ENCODE data around the gene DRGX.

Gene DRGX

GRCh38 chr10:49395741-49396665, at the start of gene DRGX:
DRGX (minus strand) TSS chr10:49396089; CDS start chr10:49395440, 649 bp downstream.
- DNase-seq (ENCODE audit: low read depth in 2 of 2) = no peak

DNA sequence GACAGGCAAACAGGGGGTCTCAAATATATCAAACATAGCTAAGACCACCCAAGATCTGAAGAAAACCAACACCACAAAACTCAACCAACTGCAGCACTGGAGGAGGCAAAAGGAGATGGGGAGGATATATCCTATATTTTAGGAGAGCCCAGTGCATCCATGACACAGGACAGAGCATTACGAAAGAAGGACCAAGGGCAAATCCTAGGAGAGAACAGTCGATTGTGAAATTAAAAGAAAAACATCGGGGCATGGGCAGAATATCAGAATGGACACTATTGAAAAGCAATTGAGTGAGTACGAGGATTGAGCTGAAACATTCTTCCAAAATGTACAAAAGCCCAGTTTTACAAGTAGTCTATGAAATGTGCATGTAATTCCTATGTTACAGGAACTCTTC, 48.5 kb upstream of the DRGX start:
- DNase-seq (ENCODE audit: low read depth in 2 of 2) = no peak

DNA sequence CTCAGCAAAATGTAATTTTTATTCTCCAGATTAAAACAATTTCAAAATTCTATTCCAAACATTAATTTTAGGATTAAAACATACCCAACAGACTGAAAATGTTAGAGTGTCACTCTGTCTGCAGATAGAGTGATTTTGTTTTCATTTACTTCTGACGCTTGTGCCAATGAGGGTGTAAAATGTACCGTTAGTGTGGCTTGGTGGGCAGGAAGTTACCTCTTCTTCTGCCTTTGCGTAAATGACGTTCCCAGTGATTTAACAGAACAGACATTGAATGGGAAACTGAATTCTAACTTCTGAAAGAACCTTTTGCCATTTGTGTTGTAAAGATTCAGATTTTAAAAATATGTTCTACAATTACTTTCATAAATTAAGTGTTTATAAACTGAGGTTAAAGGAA, 47.0 kb upstream of the DRGX start:
- DNase-seq (ENCODE audit: low read depth in 2 of 2) = no peak

DNA sequence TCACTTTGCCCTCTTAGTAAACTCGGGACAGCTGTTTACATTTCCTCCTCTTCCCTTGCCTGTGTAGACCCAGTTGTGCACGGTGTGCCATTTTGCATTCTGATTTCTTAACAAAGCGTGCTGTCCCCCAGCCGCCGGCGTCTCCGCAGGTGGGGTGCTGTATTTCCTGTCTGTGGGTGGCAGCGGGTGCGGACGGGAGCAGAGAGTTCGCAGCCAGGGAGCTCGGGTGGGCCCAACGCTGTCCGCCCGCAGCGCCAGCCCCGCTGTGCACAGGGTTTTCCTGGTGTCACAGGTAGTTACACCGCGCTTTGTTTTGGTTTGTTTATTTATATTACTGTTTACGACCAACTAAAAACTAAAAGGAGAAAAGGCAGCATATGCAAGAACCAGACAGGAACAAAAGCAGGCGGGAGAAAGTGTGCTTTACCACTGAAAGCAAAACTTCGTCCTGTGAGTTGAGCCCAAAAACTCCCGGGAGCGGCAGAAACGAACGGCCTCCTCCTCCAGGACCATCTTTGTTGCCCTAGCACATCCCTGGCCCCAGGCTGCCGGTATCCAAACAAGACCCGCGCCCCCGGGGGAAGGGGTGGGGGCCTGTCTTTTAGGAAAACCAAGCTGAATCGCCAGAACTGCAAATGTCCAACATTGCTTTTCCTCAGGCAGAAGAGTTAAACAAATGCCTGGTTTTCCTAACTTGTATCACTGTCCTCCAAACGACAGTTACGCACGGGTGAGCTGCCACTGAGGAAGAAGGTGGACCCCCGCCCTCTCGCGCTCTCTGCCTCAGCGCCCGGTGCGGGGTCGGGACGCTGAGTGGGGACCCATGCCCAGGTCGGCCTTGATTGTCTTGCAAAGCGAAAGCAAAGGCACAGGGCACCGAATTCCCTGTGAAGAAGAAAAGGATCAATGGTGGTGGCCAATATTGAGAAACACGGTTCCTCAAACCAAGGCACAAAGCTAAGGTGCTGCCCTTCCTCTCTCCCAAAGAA, 45.9 kb upstream of the DRGX start:
- DNase-seq (ENCODE audit: low read depth in 2 of 2) = no peak

- DNase-seq (ENCODE audit: low read depth in 2 of 2) = no peak
Observed at GRCh38 chr10:49435225-49435624, 39.3 kb upstream of the DRGX start.

DNA sequence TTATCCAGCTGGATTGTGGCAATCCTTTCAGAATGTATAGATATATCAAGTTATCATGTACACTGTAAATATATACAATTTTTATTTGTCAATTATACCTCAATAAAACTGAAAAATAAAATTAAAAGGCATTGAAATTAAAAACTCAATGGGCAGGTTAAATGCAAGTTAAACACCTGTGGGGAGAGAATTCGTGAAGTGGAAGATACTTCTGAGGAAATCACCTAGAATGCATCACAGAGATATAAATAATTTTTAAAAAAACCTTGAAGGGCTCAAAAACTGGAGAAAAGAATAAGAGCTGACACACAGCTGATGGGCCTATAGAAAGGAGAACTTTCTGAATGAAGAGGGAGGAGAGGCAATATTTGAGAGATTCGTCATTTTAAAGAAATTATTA, 37.2 kb upstream of the DRGX start:
- DNase-seq (ENCODE audit: low read depth in 2 of 2) = no peak

GRCh38 chr10:49431426-49431825, 35.5 kb upstream of the DRGX start:
- DNase-seq (ENCODE audit: low read depth in 2 of 2) = no peak

- no peak for DNase-seq (ENCODE audit: low read depth in 2 of 2)
Observed at GRCh38 chr10:49429458-49429857, 33.6 kb upstream of the DRGX start.

- no peak for DNase-seq (ENCODE audit: low read depth in 2 of 2)
Observed at GRCh38 chr10:49426490-49427360, 30.8 kb upstream of the DRGX start.

GRCh38 chr10:49419005-49419404, 23.1 kb upstream of the DRGX start:
- DNase-seq (ENCODE audit: low read depth in 2 of 2) = no peak

DNA sequence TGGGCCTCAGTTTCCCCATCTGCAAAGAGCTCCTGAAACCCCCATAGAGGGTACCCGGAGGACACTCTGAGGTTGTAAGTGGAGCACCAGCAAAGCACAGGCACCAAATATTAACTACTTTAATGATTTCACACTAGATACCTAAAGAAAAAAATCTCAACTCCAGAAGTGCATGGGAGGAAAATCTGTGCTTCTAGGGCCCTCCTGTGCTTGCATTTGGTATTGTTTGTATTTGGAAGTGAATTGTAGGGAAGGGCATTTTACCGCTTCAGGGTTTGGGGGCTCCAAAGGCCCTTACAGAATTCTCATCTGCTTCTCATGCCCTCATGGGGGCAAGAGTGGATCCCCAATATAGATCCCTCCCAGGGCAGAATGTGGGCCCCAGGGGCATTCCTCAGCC, 22.4 kb upstream of the DRGX start:
- no peak for DNase-seq (ENCODE audit: low read depth in 2 of 2)

DNA sequence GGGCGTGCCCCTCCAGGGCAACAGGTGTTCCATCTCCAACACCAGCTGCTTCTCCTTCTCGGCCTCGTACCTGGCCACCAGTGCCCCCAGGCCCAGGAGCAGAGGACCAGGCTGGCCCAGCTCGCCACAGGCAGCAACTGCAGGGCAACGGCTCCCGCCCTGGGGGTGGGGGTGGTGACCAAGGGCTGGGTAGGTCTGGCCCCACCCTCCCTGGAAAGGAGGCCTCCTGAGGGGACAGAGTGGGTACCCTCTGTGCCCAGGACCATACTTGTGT, 22.1 kb upstream of the DRGX start:
- DNase-seq (ENCODE audit: low read depth in 2 of 2) = no peak

- DNase-seq (ENCODE audit: low read depth in 2 of 2) = no peak
Observed at GRCh38 chr10:49417311-49418052, 21.6 kb upstream of the DRGX start.

- DNase-seq (ENCODE audit: low read depth in 2 of 2) = no peak
Observed at GRCh38 chr10:49415846-49416245, 20.0 kb upstream of the DRGX start.

- no peak for DNase-seq (ENCODE audit: low read depth in 2 of 2)
Observed at GRCh38 chr10:49415109-49415508, 19.2 kb upstream of the DRGX start.

DNA sequence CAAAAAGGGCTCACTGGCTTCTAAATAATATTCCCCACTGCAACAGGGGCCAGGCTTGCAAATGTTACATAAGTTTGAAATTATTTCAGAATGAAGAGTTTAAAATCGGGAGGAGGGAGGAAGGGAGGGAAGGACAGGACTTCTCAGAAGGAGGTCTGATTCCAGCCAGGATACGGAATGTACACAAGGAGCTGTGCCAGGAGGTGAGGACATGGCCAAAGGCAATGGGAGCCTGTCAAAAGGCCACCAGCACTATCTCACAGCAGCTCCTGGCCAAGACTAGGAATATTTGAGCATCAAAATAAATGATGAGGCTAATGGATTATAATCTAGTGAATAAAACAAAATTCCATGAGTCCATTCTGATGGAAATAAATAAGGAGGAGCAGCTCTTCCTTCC, 18.6 kb upstream of the DRGX start:
- DNase-seq (ENCODE audit: low read depth in 2 of 2) = no peak

- no peak for DNase-seq (ENCODE audit: low read depth in 2 of 2)
Observed at GRCh38 chr10:49412571-49412970, 16.7 kb upstream of the DRGX start.

- DNase-seq (ENCODE audit: low read depth in 2 of 2) = no peak
Observed at GRCh38 chr10:49410365-49411074, 14.6 kb upstream of the DRGX start.

- DNase-seq (ENCODE audit: low read depth in 2 of 2) = no peak
Observed at GRCh38 chr10:49409755-49410154, 13.9 kb upstream of the DRGX start.

DNA sequence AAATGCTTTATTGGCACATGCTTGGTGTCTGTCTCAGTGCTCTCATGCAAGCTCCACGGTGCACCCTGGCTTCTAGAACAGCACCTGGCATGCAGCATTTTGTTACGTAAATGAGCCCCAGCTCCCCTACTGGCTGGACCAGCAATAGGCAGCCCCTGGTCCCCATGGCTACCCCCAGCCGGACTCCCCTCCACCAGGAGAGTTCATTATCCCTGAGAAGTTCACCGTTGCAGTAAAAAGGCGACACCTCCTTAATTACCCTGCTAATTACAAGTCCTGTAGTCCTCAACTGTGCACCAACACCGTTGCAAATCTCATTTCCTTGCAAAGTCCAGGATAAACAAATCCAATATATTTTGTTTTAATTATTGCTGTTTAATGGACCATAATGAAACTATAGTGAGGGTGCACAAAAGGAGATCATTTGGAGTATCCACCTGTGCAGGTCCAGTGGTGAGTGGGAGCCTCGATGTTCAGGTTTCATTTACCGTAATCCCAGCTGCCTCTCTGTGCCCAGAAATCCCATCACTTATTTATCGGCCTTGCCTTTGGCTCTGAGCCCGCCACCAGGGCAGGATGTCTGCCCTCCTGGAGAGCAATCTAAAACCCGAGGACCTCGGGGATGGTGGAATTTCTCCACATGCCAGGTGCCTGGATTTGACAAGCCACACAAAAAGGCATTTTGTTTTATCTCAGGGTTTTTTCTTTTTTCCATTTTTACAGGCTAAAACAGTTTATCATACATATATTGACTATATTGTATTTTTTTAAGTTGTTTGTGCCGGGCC, 12.8 kb upstream of the DRGX start:
- no peak for DNase-seq (ENCODE audit: low read depth in 2 of 2)

All from stimulated activated CD8-positive, alpha-beta memory T cell treated with anti-CD3 and anti-CD28 coated beads, Interleukin-7, amount 100 ng/mL, for 4 hours (primary cell).